GM20431 (cell line): ENCODE data around the gene TNS2.
"Not testable (repeated sequence)": the region's sequence is repeated elsewhere in the genome, so short reads cannot be mapped to it uniquely, and the experiment has no call there.

Experiments used
- in situ Hi-C: fragments of 300-500 bp; cut with MseI, MboI; formaldehyde crosslinking; loops from one replicate; pipeline ENCODE4 v1.15.0; 2020; ENCODE audit warnings: low sequenced_read_pairs; ENCODE audit not compliant: unreplicated experiment

TNS2 gene

GRCh38 chr12:53105256-53105655, 55.4 kb downstream of the TNS2 start:
- in situ Hi-C loops, result no loop called here

GRCh38 chr12:53105712-53106439, 56.0 kb downstream of the TNS2 start:
- in situ Hi-C loops, result no loop called here

DNA sequence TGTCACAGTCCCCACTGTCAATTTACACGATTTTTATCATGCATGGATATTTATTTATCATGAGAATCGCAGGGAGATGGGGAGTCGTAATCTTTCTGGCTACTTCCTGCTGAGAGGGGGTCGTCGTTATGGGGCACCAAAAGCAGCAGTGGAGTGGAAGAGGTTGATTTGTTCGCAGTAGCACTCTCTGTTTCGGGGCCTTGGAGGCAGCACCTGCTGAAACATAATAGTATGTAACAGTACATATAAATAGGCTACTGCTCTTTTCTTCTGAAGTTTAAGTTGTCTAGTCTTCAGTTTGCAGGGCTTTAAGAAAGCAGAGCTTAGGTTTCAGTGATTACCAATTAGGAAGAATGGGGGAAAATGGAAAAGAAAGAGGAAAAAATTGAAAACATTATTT, 57.3 kb downstream of the TNS2 start:
- in situ Hi-C loops, result no loop called here

GRCh38 chr12:53112431-53112830, 62.6 kb downstream of the TNS2 start:
- in situ Hi-C loops, result not testable (repeated sequence)

DNA sequence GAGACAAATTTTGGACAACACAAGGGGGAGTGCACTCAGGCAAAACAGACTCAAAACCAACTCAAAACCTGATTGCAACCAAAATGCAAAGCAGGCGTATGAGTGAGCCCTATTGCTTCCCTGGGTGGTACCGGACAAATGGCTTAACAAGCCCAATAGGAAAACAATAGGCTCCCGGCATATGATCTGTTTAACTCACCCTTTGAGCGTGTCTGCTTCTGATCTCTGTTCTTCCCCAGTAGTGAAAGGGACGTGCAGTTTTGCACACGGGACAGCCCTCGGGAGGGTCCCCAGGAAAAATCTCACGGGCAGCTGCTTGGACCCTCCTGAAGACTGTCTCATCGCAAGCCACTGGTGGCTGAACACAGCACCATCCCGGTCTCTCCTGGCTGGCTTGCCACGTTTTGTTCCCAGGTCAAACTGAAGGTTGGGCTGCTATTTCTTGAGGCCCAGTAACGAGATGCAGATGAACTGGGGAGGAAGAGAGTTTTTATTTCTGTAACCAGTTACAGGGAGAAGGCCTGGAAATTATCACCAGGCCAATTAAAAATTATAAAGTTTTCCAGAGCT, 63.4 kb downstream of the TNS2 start:
- in situ Hi-C loops, result no loop called here

- in situ Hi-C loops, result no loop called here
Observed at GRCh38 chr12:53113951-53114350, 64.1 kb downstream of the TNS2 start.
